HG02938 (cell line): ENCODE measurements around the gene FAAP20.

Experiments
- ATAC-seq: cut with Tn5 transposase; IDR thresholded peaks from one replicate; pipeline ENCODE4 v1.9.1; 2021; ENCODE audit warnings: mild to moderate bottlenecking, moderate library complexity; ENCODE audit not compliant: unreplicated experiment

Gene FAAP20

DNA sequence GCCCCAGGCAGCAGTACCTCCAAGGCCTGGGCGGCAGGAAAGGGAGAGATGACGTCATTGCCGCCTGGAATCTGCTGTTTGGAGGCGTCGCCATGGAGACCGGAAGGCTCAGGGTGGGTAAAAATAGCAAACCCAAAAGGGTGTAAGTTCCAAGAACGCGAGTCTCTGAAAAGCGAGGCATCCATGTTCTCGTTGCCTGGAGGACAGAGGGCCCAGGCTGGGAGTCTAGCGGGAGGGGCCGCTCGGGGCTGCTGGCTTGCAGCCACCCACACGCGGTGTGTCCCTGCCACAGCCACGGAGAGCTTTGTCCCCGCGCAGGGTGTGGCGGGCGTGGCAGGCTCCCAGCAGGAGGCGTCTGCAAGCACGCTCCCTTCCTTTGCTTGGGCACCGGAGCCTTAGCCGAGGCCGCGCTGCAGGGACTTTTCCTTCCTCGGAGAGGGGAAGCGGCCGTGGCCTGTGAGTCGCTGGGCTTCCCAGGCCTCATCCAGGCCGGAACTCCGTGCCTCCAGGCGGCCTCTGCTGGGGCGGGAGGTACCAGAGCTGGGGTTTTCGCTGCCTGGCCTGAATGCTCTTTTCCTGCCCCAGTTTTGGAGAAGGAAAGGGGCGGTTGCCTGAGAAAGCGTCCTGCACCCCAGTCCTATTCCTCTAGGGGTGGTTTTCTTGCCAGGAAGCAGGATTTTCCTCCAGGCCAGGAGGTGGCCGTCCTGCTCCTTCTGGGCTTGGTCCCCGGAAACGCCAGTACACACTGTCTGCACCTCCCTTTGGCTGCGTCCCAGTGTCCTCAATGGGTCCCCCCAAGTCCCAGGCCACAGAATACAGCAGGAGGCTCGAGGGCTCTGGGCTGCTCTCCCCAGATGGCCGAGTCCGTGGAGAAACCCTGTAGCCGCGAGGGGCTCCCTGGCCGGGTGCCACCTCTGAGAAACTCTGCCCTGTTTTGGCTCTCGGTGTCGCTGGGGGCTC is 18.2 kb upstream of the FAAP20 start:
- no peak for ATAC-seq

DNA sequence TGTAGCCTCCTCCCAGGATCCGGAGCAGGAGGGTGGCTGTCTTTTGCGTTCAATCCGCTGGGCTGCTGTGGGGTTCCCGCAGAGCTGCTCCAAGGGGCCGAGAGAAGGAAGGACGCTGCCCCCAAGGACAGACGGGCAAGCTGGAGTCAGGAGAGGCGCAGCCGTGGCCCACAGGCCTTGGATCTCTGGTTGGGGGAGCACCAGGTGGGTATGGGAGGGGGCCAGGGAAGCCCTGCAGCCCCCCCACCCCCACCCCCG is 17.6 kb upstream of the FAAP20 start:
- ATAC-seq: no peak

DNA sequence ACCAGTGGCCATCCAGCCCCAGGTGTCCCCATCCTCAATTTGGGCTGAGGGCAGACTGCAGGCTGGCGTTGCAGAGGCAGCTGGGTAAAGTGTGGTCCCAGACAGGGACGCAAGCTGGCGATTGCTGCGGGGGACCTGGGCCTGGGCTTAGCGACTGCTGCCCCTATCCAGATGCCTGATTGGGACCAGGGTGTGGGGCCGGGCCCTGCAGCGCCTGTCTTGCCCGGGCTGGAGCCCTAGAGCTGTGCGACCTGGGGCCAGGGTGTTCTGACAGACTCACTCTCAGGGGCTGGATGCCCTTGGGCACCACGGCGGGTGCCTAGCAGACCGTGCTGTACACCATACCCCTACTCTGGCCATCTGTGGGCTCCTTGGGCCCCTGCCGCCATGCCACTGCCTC is 16.2 kb upstream of the FAAP20 start:
- no peak for ATAC-seq

DNA sequence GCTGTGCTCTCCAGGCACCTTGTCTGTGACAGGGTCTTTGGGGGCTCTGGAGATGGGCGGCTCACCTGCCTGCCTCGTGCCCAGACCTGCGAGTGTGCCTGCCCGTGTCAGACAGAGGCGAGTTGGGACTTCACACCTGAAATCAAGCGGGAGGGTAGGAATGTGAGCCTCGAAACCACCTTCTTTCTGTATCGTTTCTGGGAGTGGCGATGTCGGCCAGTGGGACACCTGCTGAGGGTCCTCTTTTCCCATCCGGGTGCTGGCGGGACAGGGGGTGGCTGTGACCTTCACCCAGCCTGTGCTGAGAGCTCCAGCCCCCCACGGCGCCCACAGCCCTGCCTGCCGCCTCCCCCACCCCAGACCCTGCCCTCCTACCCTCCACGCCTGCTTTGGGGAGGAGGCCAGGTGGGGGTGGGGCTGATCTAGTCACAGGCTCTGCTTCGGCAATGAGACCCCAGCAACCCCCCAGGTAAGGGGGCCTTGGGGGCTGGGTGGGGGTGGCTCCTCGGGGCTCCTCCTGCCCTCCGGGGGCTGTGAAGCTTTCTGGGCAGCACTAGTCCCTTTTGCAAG is 15.6 kb upstream of the FAAP20 start:
- no peak for ATAC-seq

DNA sequence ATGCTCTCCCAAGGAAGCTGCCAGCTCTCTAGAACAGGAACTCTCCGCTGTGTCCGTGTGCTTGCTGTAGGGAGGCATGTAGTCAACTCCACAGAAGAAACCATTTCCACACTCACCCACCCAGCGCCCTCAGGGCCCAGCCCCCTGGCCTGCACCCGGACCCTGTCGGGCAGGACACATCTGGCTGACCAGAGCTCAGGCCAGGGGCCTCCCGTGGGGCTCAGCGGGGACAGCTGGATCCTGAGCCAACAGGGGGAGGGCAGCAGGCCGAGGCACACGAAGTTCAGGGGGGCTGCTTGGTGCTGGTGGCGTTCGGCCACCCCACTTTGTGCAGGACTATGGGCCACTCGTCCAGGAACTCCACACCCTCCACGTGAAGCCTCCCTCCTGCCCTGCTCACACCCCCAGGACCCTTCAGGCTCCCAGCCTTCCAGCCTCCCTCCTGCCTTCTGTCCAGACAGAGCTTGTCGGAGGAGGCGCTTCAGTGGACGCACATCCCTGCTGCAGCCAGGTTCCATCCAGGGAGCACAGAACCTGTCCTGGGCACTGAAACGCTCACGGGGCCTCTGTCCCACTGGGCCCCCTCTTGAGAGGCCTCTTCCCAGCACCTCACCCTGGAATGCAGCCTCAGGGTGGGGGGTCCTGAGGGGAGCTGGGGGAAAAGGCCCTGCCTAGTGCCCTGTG is 15.0 kb upstream of the FAAP20 start:
- no peak for ATAC-seq

DNA sequence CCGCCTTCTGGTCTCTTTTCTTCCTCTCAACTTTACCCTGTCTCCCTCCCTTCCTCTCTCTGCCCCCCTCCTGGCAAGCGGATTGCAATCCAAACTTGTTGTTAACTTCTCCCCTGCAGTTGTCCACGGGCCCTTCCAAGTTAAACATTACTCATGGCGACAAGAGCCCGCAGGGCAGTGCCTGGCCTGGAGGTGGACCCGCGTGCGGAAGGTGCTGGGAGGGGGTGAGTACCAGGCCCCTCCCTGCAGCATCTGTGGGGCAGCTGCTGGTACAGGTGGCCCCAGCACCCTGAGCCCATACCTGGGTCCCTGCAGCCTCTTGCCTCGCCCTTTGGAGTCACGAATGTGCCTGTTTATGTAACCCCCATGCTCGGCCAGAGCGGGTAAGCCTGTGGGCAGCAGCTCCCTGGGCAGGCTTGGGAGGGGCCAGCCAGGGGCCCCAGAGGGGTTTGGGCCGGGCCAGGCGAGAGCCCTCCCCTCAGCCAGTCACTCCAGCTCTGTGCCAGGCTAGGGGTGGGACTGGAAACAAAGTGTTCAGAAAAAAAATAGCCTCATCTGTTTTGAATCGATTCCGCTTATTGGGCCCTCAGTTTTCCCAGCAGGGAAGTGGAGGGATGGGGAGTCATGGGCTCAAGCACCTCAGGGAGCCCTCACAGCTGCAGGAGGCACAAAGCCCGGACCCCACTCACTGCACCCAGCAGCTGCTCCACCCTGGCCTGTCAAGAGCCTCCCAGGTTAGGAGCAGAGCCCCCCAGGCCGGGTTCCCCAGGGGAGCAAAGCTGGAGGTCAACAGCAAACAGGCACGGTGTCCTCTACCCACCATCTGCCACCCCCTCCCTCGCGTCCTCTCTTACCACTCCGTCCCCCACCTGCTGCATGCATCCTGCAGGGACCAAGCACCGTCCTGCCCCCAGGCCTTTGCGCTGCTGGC is 14.0 kb upstream of the FAAP20 start:
- ATAC-seq: no peak

DNA sequence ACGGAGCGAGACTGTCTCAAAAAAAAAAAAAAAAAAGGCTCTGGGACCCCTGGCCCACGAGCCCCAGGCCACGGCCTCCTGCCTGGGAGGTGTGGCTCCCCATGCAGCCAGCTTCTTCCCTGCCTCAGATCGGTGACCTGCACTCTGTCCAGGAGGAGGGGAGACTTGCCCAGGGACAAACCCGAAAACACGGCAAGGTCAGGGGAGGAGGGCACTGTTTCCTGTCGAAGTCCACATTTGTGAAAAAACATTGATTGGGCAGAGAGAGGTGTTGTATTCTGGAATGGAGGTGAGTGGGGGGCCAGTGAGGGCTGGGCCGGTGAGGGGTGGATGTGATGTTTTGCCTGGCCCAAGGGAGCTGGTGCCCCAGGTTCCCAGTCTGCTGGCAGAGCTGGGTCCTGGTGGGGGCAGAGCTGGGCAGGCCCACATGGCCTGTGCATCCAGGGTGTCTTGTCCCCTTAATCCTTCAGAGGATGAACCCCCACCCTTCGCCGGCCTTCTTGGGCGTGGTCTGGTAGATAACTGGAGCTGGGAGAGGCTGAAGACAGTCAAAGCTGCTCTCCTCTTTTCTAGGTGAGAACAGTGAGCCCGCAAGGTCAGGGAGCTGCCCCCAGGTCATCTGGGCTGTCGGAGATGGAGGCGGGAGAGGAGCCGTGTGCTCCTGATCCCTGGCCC is 12.4 kb upstream of the FAAP20 start:
- no peak for ATAC-seq

DNA sequence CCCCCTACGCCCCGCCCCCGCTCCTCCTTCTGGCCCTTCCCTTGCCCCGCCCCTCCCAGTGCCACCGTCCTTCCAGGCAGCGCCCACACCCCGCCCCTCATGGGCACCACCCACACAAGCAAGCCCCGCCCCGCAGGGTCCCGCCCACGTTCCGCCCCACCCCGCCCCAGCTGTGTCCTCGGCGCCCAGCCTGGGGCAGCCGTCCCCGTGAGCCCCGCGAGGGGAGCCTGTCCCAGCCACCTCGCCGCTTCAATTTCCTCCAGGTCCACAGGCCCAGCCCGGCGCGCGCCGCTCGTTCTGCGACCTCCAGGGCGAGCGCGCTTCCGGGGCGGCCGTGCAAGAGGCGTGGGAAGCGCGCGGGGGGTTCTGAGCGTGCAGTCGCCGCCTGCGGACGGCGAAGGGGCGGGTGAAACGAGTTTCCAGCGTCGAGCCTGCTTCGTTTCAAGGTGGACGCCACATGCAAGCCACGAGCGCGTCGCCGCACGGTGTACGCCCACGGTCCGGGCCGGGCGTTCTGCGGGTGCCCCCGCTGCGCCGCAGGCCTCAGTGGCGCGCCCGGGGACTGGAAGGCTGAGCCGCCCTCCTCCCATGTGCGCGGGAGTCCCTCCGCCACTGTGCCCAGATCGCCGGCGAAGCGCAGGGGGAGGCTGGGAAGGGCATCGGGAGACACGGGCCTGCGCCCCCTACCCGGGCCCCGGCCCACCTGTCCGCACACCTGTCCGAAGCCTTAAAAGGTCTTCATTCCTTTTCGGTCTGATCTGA is 10.8 kb upstream of the FAAP20 start:
- ATAC-seq: peak; percentile 63

DNA sequence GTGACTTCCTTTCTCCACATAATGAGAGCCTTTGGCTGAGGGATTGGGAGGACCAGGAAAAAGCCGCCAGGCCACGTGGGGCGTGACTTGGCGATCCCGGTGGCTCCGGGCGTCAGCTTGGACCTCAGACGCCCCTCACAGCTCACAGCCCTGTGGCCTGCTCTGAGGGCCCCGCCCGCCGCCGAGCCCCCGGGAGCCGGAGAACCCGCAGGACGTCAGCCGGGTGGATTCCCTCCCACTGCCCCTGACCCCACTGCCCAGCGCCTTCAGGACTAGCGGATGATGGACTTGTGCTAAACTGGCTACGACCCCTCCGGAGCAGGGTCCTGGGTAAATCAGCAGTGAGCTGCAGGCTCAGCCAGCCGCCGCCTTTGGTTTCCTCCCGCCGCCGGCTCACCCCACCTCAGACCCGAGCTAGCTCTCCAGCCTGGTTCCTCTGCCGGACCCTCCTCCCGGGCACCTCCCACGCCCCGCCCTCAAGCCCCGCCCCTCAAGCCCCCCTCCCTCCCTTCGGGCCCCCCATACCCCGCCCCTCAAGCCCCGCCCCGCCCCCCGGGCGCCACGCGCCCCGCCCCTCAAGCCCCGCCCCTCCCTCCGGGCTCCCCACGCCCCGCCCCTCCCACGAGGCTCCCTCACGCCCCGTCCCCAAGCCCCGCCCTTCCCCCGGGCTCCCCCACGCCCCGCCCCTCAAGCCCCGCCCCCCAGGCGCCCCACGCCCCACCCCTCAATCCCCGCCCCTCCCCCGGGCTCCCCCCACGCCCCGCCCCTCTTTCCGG is 10.0 kb upstream of the FAAP20 start:
- no peak for ATAC-seq

DNA sequence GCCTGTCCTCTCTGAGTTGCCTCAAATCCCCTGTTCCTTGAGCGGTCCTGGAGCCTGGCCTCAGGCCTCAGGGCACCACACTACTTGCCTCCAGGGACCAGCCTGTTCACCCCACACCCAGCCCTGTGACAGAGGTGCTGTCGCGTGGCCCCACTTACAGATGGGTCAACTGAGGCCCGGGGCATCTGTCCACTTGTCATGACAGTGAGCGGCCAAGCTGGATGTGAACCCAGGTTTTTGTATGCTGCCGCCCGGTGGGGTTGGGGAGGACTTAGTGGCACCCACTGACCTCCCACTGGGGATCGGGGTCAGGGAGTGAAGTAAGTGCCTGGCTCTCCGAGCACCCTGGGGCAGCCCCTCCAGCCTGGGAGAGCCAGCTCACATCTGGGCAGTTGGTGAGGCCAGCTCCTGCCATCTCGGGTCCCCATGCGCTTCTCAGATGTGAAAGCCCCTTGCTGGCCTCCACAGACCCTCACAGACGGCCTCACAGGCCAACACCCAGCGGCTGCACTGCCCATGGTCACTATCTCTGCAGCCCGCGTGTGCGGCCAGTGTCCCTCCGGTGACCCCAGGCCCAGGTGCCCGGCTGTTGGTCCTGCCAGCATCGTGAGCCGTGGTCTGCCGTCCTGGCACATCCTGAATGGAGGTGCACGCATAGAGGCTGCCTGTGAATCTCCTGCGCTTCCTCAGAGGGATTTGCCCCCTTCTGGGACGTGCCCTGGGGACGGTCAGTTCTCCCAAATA is 9.3 kb upstream of the FAAP20 start:
- no peak for ATAC-seq

DNA sequence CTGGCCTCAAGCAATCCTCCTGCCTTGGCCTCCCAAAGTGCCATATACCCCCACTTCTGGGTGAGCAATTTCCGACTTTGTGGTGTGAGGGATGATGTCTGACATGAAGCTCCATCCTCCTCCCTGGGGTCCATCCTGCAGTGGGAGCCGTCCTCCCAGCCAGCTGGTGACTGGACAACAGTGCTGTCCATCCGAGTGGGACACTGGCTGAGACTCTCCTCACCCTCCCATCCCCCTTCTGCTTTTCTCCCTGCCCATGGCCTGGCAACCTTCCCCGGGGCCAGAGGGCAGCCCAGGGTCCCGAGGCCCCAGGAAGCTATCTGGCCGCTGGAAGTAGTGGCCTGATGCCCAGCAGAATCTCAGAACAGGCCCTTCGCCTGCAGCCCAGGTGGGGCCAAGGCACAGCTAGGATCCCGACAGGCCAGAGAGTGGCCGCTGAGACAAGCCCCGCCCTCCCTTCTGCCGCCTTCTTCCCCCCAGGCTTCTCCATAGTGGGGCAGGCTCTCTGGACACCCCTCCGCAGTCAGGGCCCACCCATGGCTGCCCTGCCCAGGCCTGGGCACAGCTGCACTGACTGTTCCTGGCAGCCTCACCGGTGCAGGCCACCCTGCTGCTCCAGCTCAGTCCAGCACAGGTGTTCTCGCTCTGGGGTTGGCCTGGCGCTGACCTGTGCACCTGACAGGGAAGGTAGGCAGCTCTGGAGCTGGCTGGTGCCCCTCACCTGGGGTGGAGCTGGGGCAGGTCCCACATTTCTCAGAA is 8.4 kb upstream of the FAAP20 start:
- no peak for ATAC-seq

DNA sequence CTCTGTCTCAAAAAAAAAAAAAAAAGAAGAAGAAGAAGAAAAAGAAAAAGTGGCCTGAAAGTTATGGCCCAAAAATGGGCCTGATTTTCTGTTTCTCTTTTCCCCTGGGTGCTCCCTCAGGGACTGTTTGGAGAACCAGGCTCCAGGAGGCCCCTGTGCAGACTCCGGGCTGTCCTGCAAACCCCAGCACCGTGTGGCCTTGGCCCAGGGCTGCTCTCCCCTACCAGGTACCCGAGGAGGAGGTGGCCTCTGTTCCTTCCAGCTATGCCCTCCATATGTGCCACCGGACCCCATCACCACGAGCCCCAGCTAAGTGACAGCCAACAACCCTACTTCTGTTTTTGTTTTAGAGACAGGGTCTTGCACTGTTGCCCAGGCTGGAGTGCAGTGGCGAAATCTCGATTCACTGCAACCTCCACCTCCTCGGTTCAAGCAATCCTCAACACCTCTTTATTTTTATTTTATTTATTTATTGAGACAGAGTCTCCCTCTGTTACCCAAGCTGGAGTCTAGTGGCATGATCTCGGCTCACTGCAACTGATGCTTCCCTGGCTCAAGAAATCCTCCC is 7.5 kb upstream of the FAAP20 start:
- ATAC-seq: no peak

DNA sequence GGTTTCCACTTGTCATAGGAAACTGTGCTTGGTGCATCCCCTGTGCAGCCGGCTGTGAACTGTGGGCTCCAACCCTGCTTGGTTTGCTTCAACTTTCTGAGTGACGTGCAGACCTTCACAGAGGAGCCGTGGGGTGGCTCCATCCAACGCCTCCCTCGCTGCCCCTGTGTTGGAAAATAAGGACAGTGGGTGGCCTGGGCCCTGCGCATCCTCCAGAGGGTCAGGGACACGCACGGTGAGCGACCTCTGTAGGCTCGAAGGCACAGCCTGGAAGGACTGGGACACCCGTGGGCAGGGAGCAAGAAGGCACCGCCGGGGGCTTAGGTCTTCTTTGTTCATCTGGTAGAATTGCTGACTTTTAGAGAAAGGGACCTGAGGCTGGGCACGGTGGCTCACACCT is 6.5 kb upstream of the FAAP20 start:
- ATAC-seq: no peak

DNA sequence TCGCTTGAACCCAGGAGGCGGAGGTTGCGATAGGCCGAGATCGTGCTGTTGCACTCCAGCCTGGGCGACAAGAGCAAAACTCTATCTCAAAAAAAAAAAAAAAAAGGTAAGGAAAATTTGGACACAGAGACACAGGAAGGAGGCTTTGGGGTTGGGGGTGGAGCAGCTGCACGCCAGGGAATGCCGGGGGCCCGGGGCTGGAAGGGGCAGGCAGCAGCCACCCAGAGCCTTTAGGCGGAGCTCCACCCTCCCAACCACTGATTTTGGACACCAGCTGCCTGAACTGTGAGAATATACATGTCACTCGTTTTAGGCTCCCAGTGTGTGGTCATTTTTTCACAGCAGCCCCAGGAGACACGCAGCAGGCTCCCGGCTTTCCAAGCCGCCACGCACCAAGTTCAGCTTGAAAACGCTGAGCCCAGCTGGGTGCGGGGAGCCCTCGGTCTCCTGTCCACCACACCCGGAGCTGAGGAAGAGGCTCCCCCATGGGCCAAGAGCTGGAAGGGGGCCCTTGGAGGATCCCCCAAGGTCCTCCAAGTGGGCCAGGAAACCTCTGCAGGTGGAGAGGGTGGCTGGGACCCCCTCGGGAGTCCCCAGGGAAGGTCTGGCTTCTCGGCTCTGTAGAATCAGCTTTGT is 5.9 kb upstream of the FAAP20 start:
- no peak for ATAC-seq

DNA sequence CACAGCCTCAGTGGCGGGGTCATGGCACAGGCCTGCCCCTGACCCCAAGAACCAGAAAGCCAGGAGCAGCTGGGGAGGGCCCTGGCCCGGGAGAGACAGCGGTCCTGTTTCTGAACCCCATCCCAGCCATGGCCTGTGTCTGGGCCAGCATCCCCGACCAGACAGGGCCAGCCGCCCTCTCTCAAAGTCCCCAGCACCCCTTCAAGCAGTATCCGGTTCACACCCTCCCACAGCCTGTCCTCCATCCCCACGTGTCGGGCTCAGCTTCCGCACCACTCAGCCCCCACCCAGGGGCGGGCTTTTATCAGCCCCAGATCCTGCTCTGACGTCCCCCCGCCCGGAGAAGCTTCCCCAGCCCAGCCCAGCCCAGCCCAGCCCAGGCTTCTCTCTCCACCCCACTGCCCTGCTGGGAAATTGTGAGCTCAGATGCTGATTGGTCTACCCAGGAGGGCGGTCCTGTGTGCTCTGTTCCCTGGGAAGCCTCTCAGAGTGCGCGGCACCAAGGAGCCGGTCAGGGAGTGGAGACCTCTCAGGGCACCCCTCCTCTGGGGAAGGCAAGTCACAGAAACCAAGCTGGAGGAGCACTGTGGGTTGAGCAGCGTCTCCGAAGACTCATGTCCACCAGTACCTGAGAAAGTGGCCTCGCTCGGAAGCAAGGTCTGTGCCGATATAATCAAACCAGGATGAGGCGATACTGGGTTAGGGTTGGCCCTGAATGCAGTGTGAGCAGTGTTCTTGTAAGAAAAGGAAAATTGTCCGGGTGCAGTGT is 4.7 kb upstream of the FAAP20 start:
- ATAC-seq: peak; percentile 35

DNA sequence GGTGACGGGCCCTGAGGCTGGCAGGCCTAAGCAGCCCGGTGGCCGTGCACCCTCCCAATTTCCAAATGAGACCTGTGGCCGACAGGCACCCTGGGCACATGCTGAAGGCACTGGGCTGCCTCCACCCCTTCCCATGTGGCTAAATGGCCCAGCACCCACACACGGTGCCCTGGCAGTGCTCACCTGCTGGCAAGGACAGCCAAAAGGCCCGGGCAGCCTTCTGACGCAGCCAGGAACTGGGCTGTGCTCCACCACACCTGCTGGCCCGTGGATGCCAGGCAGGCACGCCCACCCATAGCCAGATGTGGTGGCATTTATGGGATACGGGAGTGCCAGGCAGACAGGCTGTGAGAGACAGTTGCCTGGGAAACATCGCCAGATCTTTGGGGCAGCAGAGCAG is 4.0 kb upstream of the FAAP20 start:
- ATAC-seq: no peak
